Measurements from ENCODE around the gene FHIT.

FHIT gene

DNA sequence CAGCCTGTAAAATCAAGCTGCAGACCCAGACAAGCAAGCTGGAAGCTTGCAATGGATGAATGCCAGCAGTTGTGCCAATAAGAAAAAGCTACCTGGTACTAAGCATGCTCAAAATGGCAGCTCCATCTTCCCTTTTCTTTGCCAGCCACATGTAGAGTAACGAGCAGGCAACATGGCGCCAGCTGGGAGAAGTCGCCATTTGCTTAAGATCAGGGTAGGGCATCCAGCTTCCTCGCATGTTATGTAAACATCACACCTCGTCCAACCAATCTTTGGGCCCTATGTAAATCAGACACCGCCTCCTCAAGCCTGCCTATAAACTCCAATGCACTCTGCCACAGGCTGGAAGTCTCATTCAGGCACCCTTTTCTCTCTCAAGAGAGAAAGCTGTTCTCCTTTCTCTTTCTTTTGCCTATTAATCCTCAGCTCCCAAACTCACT, 973.9 kb downstream of the FHIT start:
- DNase-seq (ENCODE audit: low read depth), result no peak

DNA sequence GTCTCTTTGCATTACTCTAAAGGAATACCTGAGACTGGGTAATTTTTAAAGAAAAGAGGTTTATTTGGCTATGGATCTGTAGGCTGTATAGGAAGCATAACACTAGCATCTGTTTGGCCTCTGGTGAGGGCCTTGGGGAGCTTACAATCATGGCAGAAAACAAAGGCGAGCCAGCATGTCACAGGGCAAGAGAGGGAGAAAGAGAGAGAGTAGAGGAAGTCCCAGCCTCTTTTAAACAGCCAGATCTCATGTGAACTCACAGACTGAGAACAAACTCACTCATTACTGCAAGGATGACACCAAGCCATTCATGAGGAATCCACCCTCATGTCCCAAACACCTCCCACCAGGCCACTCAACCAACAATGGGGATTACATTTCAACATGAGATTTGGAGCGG, 974.6 kb downstream of the FHIT start:
- no peak for DNase-seq (ENCODE audit: low read depth)

DNA sequence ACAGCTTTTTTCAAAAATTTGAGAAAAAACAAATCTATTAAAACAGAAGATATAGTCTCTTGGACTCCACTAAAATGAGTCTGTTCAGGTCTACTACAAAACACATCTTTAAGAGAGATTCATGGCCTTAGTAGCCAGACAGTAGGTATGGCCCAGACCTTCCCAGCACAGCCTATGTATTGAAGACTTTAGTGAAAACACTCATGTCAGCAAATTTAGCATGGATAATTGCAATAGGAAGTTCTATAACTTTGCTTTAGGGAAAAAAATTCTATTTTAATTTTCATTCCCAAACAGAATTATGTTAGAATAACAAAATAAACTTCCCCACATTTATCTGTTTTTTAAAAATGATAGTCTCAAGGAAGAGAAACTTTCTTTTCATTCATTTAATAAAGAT, 976.6 kb downstream of the FHIT start:
- DNase-seq (ENCODE audit: low read depth), result no peak

DNA sequence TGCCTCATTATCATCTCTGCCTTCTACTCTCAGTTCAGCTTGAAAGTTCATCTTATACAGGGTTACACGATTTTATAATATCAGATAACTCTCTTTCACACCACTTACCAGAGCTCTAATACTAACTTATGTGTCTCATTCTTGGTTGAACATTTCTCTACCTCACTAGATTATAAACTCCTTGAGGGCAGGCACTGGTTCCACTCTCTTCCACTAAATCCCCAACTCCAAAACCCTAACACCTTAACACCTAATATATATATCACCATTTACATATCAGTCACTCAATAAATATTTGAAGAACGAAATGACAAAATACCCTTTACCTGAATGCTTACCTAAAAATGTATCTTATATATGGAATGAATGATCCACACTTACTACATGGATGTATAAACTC, 977.2 kb downstream of the FHIT start:
- no peak for DNase-seq (ENCODE audit: low read depth)

DNA sequence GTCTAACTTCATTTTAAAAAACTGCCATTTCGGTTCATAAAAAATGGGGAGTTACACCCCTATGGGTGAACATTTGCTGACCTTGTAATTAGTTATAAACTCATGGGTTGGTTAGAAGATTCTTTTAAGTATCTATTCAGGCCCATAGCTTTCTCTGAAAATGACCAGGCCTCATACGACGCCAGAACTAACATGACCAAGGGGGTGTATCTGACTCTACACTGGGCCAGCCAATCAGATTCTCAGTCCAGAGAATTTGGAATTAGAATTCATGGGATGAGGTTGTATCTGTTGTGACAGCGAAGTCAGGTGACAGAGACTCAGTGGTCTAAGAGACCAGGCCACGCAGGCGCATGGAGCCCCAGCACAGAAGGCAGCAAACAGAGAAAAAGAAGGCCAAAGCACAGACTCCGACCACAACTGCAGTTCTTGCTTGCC, 981.4 kb downstream of the FHIT start:
- no peak for DNase-seq (ENCODE audit: low read depth)

DNA sequence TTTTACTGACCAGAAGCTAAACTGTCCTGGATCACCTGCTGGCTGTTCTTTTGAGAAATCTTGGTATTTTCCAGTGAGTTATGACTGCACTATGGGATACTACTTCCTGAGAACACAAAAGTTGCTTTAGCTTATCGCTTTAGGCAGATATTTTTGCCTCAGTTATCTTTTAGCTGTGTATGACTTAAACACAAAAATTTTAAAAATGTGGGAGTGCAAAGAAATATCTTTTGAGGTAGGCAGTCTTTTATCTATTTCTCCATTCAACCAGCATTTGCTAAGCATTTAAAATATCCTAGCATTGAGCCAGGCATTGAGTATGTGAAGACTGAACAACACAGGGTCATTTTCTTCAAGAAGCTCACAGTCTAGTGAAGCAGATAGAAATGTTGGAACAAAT, 981.9 kb downstream of the FHIT start:
- DNase-seq (ENCODE audit: low read depth), result no peak

DNA sequence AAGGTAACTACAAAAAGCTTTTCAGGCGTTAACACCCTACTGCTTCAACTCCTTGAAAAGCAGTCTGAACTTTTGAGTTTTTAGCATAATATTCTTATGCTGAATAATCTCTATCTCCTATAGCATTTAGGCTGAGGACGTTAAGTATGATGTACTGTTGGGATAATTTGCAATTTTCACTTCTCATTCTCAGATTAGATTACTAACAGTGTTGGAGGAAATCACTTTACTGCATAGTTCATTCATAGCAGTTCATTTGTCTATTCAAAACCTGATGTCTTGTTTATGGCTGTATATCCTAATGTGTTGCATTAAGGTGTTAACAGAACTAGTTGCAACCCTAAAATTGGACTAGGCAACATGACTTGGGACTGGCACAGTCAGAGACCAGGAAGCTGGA, 983.1 kb downstream of the FHIT start:
- no peak for DNase-seq (ENCODE audit: low read depth)

DNA sequence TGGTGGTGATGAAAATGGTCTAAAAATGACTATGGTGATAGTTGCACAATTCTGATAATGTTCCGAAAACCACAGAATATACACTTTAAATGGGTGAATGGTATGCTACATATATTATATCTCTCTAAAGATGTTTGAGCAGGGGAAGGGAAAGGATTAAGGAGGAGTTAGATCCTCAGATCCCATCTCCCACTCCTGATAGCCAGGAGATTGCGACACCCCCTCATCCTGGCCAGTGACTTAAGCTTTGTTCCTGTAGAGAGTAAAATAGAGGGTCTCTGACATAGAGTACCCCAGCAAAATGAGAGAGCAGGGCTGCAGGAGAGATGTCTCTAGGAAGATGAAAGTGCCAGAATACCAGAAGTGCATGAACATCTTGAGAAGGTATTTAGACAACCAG, 984.8 kb downstream of the FHIT start:
- no peak for DNase-seq (ENCODE audit: low read depth)

DNA sequence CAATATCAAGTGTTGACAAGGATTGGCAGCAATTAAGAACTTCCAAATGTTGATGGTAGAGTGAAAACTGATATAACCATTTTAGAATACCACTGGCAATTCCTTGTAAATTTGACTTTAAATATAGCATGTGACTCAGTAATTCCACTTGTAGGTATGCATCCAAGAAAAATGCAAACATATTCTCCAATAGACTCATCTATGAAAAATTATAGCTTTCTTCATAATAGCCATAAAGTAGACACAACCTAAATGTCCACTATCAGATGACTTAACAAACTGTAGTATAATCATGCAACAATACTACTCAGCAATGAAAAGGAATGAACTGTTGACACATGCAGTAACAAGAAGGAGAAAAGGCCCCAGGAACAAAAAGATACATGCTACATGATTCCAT, 988.1 kb downstream of the FHIT start:
- DNase-seq (ENCODE audit: low read depth), result no peak

DNA sequence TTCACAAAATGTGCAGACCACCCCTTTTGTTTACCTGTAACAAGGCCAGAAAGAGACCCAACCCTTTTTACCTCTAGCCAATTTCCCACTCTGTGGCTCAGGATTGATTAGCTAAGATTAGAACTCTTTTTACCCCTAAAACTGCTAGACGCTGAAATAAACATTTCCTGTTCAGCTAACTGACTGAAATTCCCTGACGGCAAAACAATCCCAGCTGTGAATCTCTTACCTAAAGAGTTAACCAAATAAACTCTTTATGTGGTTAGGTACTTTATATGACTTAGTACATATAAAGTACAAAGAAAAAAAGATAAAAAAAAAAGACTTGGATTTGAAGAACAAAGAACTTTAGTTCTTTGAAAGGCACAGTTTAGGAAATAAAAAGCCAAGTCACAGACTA, 988.7 kb downstream of the FHIT start:
- no peak for DNase-seq (ENCODE audit: low read depth)

DNA sequence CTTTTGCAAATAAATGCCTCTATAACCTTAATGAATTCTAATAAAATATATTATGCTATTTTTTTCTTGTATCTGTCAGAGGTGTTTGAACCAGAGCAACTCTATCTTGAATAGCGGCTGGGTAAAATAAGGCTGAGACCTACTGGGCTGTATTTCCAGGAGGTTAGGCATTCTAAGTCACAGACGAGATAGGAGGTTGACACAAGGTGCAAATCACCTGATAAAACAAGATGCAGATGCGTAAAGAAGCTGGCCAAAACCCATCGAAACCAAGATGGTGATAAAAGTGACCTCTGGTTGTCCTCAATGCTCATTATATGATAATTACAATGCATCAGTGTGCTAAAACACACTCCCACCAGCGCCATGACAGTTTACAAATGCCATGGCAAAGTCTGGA, 990.7 kb downstream of the FHIT start:
- DNase-seq (ENCODE audit: low read depth), result no peak

DNA sequence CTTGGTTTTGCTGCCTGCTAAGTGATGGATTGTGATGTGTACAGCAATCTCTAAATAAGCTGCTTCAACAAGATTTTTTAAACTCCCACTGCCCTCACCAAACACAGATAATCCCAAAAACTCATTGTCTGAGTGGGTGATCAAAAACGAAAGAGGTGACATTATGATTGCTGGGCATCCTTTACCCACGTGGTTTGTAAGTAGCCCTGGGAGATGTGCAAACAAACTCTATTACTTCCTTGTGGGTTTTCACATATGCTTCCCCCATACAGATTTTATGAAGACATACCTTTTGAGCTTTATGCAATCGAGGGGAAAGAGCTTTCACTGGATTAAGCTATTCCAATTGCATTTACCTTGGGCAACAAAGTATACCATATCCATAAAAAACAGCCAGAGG, 1000.4 kb downstream of the FHIT start:
- no peak for DNase-seq (ENCODE audit: low read depth)

DNA sequence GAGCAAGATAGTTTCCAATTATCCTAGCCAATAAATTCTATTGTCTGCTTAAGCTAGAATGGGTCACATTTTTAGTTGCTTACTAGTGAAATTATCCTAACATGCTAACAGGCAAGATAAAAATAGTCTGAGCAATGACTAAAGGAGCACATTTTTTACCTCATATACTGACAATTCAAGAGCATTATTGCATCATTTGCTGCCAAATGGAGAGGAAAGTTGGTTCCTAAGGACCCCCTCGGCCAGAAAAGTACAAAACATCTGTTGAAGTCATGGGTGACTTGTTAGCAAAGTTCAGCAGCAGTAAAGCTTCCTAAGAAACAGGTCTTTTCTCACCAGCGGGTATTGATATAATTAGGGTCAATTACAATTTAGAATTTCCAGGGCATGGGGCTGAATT, 1001.0 kb downstream of the FHIT start:
- no peak for DNase-seq (ENCODE audit: low read depth)

DNA sequence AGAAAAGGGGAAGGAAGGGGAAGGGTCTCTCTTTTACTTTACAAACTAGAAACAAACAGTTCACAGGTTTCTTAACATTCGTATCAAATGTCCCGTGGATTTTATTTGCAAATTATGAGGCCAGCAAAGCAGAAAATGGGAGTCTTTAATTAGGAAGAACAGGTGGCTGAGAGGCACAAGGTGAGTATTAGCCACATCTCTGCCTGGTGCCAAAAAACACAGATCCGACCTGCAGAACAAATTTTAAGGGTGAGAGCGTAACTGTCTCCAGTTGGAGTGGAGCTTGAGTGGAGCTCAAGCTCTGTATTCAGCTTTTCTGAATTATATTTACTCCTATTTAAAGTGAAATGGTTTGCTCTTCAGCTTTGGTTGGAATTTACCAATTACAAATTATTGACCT, 1004.9 kb downstream of the FHIT start:
- DNase-seq (ENCODE audit: low read depth), result no peak

DNA sequence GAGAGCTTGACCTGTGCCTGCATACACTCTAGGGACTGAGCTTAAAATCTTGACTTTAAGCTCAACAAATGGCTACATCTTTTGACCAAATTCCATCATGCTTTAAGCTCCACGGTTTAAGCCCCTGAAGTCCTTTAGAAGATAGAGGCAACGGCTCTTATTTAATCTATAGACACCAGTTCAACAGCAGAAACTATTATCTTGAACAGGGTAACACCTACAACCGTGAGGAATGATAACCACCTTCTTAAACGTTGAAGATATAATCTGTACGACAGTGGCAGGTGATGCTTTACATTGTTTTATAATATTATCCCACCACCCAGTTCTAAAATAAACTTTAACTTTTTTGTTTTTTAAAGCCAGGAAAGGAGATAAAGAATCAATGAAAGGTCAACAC, 1007.8 kb downstream of the FHIT start:
- DNase-seq (ENCODE audit: low read depth), result no peak

DNA sequence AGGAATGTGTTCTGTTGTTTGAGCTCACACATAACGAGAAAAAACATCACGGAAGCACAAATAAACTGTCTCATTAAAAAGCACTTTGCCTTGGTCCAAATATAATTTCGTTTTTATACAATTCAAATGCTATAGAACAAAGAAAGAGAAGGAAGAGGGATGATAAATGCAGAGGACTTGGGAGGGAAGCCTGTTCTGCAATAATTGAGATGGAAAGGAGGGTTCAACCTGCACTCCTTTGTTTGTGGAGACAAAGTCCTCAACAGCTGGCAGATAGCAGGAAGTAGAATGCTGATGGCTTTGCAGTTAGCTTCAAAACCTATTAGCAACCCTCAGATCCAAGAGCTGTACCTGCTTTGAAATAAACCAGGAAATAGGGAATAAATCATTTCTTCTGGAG, 1010.8 kb downstream of the FHIT start:
- no peak for DNase-seq (ENCODE audit: low read depth)

DNA sequence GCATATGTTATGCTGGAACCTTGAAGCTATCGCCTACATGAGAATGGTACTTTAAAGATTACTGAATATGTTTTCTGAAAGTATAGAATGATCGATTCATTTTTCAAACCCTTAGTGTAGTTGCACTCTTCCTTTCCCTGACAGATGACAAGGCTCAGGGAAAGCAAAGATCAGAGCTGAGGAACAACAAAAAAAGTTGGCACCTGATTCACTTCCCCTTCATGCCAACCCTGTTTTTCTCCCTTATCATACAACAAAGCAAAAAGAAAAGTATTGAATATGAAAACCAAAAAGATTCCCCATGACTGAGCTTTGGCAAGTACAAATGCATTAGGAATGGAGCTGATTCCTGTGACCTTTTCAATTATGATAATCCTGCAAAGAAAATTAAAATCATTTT, 1012.7 kb downstream of the FHIT start:
- DNase-seq (ENCODE audit: low read depth), result no peak

DNA sequence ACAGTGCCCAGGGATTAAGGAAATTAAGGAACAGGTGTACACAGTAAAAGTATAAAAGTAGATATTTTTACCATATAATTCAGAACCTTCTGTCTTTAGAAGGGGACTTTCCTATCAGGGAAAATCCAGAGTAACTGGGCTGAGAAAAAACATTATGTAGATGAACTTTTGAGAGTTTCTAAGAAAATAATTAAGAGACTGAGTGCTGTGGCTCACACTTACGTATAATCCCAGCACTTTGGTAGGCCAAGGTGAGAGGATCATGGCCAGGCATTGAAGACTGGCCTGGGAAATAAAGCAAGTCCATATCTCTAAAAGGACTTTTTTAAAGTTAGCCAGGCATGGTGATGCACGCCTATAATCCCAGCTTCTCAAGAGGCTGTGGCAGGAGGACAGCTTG, 1021.8 kb downstream of the FHIT start:
- DNase-seq (ENCODE audit: low read depth), result no peak

DNA sequence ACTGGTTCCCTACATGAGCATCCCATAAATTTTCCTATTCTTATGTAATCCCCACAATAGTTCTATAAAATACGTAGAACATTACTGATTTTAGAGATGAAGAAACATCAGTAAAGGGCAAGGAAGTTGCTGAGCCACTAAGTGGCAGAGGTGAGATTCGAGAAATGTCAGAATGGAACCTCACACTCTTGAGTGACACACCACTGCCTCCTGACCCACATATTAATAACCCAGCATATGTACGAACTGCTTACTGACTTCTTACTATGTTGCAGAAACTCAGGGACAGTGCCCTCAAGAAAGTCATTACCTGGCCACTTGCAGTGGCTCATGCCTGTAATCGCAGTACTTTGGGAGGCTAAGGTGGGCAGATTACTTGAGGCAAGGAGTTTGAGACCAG, 1022.4 kb downstream of the FHIT start:
- no peak for DNase-seq (ENCODE audit: low read depth)

DNA sequence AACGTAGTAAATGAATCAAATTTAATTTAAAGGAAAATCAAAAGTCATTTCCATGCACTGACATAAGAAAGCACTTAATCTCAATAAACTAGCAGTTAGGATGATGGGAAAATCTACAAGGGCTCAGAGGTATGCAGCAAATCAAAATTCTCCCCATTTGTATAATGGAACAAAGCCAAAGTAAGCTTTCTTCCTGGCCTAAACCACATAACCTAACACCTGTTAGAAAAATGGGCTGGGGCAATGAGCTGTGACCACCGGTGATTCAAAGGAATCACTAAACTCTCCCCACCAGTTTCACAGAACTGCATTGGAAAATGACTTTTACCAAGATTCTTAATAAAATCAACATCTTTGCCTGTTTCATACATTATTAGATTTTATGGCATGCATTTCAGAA, 1024.3 kb downstream of the FHIT start:
- no peak for DNase-seq (ENCODE audit: low read depth)

DNA sequence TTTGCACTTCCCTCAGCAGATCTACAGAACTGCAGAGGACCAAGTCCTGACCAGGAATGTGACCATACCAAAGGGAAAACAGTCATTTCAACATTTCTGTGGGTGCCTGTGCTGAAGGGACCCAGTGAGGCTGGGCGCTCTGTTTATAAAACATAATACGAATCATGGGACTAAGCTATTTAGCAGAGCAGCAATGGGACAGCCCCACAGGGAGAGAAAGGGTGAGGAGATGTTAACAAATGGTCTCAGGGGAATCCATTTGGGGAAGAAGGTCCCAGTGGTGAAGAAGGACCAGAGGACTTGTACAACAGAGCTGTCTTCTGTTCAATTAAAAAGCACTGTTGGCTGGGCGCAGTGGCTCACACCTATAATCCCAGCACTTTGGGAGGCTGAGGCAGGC, 1025.4 kb downstream of the FHIT start:
- no peak for DNase-seq (ENCODE audit: low read depth)

DNA sequence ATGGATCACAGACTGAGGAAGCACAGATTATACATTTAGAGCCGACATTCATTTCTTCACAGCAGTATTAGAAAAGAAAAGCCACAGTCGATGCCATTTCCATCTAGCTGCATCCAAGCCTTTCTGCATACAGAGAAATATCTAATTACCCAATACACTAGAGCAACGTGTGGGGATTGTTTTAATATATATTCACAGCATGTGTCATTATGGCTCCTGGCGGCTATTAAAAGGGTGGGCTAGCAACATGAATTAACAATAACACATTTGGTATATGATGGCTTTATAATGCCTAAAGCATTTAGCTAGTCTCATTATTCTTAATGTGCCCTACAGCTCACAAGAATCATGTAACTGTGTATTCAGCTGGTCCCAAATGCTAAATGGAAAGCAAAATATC, 1030.5 kb downstream of the FHIT start:
- no peak for DNase-seq (ENCODE audit: low read depth)

DNA sequence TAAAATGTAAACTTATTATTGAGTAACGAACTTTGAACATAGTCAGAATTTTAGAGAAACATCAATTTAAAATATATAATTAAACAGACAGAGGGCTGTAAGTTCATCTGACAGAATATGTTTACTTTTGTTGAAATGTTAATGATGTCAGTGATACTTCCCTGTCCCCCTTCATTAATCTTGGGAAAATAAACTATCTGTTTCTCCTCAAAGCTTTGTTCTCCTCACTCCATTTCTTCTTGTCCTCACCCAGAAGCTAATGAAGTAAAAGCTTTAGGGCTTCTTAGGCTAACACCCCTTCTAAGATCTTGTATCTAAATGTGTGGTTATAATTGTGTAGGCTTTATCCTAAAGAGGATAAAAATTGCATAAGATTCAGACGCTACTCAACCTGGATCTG, 1031.8 kb downstream of the FHIT start:
- no peak for DNase-seq (ENCODE audit: low read depth)

DNA sequence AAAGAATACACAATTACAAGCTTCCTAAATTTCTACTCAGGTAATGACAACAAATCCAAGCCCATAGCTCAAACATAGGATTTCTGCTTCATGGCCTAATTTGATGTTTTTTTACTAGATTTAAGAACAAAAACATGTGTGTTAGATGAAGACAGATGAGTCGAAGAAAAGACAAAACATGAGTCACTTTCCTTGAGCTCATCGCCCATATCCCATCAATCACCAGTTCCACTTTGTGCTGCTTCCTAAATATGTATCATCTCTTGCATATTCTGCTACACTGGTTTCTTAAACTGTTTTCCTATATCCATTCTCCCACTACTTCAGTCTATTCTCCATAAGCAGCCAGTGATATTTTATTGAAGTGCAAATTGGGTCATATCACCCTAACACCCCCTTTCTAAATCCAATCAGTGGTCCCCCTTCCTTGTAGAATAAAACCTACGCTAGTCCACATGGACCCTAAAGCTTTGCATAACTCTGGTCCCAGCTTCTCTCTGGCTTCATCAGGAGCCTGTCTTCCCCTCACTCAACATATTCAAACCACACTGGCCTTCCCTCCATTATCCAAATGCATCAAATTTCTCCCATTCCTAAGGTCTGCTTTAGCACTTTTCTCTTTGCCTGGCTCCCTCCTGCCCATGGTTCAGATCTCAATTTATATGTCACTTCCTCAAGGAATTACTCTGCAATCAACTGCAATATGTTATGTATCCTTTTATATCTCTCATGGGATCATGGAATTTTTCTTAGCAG, 1033.9 kb downstream of the FHIT start:
- no peak for DNase-seq (ENCODE audit: low read depth)
